Activated B cell treated with CpG ODN at 0.5 μM for 24 hours (primary cell): ENCODE measurements around the gene YARS1. TPM values are rescaled to one million over a fixed set of nuclear protein-coding genes. Genes with fewer than 3 reads are reported as not detected.

Source experiments
- ATAC-seq: fragments of 200-7000 bp; cut with Tn5 transposase; one replicate; pipeline ENCODE4 v1.10.0; 2021; ENCODE audit warnings: low read depth, mild to moderate bottlenecking, moderate library complexity
- CTCF ChIA-PET: fragments of 350-600 bp; sonication (Branson Sonifier 250); formaldehyde crosslinking; loops from one replicate; lab custom pipeline; 2021; ENCODE audit warnings: antibody characterized with exemption; lab: Charles Lee
- POLR2A ChIA-PET: fragments of 350-600 bp; sonication (Branson Sonifier 250); formaldehyde crosslinking; loops from one replicate; lab custom pipeline; 2021; ENCODE audit warnings: antibody characterized with exemption; lab: Charles Lee
- DNase-seq: peaks from one replicate; pipeline ENCODE4 v3.0.0; 2022
- H3K27ac Mint-ChIP-seq: one replicate; pipeline ENCODE4 v1.8.0; 2020; ENCODE audit warnings: mixed read lengths
- H3K27me3 Mint-ChIP-seq: one replicate; pipeline ENCODE4 v1.8.0; 2021; ENCODE audit warnings: mixed read lengths
- H3K36me3 Mint-ChIP-seq: one replicate; pipeline ENCODE4 v1.8.0; 2021; ENCODE audit warnings: low read depth, mixed read lengths
- H3K4me1 Mint-ChIP-seq: one replicate; pipeline ENCODE4 v1.8.0; 2021; ENCODE audit warnings: mixed read lengths
- H3K4me3 Mint-ChIP-seq: one replicate; pipeline ENCODE4 v1.8.0; 2020; ENCODE audit warnings: mild to moderate bottlenecking, mixed read lengths
- H3K9me3 Mint-ChIP-seq: one replicate; pipeline ENCODE4 v1.8.0; 2020; ENCODE audit warnings: mixed read lengths
- intact Hi-C: fragments of 100-400 bp; cut with micrococcal nuclease; formaldehyde crosslinking; loops from one replicate; pipeline ENCODE4 v1.15.1; 2024
- total RNA-seq: library from RNA; stranded (reverse); gene quantifications from 2 replicates; pipeline ENCODE4 v1.2.3, GENCODE V29; 2022
- TF ChIP-seq, protein P1 (sequence below): fragments of 200-600 bp; IDR thresholded peaks from one replicate; pipeline ENCODE4 v1.8.0; 2022; ENCODE audit warnings: antibody characterized with exemption, mild to moderate bottlenecking

Gene YARS1
- total RNA-seq, 1 donor from 2014 or later: 232 TPM

DNA sequence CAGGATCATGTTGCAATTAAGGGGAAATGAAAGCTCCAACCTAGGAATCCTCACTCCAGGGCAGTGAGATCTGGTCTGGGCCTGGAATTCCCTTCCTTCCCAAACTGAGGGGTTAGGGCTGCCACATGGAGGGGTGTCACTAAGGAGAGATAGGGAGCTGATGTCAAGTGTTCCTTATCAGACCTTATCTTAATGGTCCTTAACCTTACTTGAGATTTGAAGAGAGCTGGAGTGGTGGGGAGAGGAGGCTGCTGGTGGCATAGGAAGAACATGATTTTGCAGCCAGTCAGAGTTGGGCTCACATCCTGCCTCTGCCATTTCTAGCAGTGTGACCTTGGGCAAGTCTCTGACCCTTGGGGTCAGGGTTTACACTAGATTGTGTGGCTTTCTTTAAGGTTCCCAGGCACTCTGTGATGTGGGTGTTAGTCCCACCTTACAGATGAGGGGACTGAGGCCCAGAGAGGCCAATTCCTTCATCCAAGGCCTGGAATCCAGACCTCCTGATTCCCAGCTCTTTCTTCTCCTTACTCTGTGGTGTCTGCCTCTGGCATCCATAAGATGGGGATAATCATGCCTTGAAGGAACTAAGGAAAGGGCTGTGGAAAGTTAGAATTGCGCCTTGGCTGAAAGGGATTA, 58.2 kb downstream of the YARS1 start:
- no peaks in the 10 kb centered on the region for H3K36me3 Mint-ChIP-seq
- intact Hi-C loops: no loop called here
- H3K4me1 Mint-ChIP-seq: peaks cover 5% of the 10 kb centered on the region
- no peak overlapping the region for H3K4me3 Mint-ChIP-seq
- ChIA-PET CTCF (no interaction called here), POLR2A (no interaction called here)
- H3K27me3 Mint-ChIP-seq: no peaks in the 10 kb centered on the region
- H3K27ac Mint-ChIP-seq: no peak overlapping the region
- ATAC-seq (no peak), DNase-seq (no peak)
- TF ChIP-seq, protein P1, sequence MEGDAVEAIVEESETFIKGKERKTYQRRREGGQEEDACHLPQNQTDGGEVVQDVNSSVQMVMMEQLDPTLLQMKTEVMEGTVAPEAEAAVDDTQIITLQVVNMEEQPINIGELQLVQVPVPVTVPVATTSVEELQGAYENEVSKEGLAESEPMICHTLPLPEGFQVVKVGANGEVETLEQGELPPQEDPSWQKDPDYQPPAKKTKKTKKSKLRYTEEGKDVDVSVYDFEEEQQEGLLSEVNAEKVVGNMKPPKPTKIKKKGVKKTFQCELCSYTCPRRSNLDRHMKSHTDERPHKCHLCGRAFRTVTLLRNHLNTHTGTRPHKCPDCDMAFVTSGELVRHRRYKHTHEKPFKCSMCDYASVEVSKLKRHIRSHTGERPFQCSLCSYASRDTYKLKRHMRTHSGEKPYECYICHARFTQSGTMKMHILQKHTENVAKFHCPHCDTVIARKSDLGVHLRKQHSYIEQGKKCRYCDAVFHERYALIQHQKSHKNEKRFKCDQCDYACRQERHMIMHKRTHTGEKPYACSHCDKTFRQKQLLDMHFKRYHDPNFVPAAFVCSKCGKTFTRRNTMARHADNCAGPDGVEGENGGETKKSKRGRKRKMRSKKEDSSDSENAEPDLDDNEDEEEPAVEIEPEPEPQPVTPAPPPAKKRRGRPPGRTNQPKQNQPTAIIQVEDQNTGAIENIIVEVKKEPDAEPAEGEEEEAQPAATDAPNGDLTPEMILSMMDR: no peak
- H3K9me3 Mint-ChIP-seq: no peaks in the 10 kb centered on the region

DNA sequence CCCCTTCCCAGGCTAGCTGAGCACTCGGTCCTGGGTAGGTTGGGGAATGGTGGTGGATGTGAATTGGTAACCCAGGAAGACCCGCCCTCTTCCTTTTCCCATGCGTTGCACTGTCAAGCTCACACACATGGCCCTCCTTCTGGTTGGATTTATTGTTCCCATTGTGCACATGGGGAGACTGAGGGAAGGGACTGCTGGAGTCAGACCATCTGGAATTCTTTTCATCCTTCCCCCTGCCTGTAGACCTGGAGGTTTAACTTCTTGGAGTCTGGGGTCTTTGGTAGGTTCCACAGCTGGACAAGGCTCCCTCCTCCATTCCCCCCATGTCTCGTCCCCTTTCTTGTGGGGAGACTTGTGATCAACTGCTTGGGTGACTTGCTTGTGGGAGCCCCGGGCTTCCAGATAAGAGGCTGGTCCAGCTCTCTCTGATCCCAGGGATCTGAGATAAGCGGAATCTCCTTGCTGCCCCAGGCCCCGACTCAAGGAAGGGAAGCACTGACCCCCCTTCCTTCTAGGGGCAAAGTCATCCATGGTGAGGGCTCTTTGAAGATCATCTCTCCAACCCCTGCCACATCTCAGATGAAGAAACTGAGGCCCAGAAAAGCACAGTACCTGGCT, 58.9 kb downstream of the YARS1 start:
- POLR2A ChIA-PET: no interaction called here
- peaks cover 8% of the 10 kb centered on the region for H3K4me1 Mint-ChIP-seq
- ATAC-seq (no peak), DNase-seq (no peak)
- no peaks in the 10 kb centered on the region for H3K27me3 Mint-ChIP-seq
- intact Hi-C loops: no loop called here
- no peaks in the 10 kb centered on the region for H3K36me3 Mint-ChIP-seq
- no peaks in the 10 kb centered on the region for H3K9me3 Mint-ChIP-seq
- CTCF ChIA-PET: no interaction called here
- H3K4me3 Mint-ChIP-seq: no peak overlapping the region
- TF ChIP-seq, protein P1: no peak
- H3K27ac Mint-ChIP-seq: no peak overlapping the region

DNA sequence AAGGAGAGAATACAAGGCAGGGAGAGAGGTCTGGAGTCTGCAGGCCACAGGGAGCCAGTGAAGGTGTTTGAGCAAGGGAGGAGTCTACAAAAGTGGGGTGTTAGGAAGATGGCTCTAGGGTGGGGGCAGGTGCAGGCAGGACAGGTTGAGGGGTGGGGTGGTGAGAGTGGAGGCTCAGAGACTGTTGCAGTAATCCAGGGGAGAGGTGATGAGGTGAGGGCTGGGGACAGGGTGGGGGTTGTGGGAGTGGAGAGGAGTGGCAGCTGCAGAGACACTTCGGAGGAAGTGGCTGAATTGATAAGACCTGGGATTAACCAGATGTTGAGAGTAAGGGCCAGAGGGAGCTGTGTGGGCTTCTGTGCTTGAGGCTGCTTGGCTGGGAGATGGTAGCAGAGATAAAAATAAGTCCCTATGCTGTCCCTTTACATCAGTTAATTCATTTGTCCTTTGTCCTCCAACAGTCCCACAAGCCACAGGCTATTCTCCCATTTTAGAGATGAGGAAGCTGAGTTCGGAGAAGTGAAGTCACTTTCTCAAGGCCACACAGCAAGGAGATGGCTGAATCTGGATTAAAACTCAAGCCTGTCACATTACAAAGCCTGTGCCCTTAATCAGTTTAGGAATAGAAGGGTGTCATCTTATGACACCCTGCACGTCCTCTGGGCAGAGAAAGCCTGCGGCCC, 59.8 kb downstream of the YARS1 start:
- no peaks in the 10 kb centered on the region for H3K36me3 Mint-ChIP-seq
- ChIA-PET CTCF (interaction anchor here (1.3 kb wide), 1 partner anchor 16 kb away, joined by 5 read pairs; no protein-coding TSS in a partner anchor), POLR2A (no interaction called here)
- H3K4me3 Mint-ChIP-seq: no peak overlapping the region
- H3K27me3 Mint-ChIP-seq: no peaks in the 10 kb centered on the region
- ATAC-seq (no peak), DNase-seq (no peak)
- H3K9me3 Mint-ChIP-seq: no peaks in the 10 kb centered on the region
- H3K27ac Mint-ChIP-seq: no peak overlapping the region
- TF ChIP-seq, protein P1: no peak
- H3K4me1 Mint-ChIP-seq: peaks cover 8% of the 10 kb centered on the region
- intact Hi-C loops: no loop called here

DNA sequence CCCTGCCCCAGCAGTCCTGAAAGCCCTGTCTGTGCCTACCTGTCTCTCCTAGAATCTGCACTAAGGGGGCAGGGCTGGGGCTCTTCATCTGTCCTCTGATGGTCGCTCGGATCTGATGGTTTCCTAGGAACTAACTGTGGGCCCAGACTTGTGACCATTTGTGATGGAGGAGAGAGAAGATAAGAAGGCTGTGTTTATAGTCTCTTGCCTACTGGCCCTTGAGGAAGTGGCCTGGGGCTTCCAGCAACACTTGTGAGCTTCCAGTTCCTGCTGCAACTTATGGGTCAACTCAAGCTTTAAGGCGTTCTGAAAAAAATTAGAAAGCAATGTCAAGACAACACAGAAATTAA, 61.4 kb downstream of the YARS1 start:
- peaks cover 11% of the 10 kb centered on the region for H3K4me1 Mint-ChIP-seq
- ATAC-seq: no peak
- ChIA-PET POLR2A (interaction anchor here (0.6 kb wide), 1 partner anchor 283 kb away, joined by 4 read pairs; no protein-coding TSS in a partner anchor), CTCF (no interaction called here)
- intact Hi-C loops: no loop called here
- H3K27ac Mint-ChIP-seq: no peak overlapping the region
- no peaks in the 10 kb centered on the region for H3K36me3 Mint-ChIP-seq
- no peak overlapping the region for H3K4me3 Mint-ChIP-seq
- peaks cover 11% of the 10 kb centered on the region for H3K27me3 Mint-ChIP-seq
- TF ChIP-seq, protein P1: no peak
- no peaks in the 10 kb centered on the region for H3K9me3 Mint-ChIP-seq
- DNase-seq: no peak

DNA sequence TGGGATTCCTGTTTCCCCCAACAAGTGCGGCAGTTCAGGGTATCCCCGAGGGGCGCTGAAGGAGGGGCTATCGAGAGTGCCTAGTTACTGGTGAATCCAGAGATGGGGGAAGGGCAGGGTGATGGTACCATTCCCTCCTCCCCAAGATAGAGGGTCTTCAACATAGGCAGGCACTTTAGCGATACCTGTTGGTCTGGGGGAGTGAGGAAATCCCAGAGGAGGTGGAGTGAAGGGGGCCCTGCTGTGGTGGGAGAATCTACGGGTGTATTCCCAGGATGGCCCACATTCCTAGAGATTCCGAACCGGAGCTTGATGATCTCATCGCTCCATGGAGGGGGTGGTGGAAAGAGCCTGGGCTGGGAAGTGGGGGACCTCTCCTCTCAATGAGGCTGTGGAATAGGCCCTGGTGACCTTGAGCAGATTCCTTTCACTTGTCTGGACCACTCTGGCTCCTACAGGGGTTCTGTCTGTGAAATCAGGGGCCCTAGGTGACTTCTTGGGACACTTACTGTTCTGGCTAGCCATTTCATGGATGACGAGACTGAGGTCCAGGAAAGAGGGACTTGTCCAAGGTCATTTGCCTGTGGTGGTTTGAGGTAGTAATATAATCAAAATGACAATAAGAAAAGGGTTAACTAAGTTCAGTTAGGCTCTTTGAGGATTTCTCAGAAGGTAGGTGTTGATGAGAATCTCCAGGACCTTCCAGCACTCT, 61.9 kb downstream of the YARS1 start:
- H3K4me1 Mint-ChIP-seq: peaks cover 11% of the 10 kb centered on the region
- H3K36me3 Mint-ChIP-seq: no peaks in the 10 kb centered on the region
- H3K9me3 Mint-ChIP-seq: no peaks in the 10 kb centered on the region
- peaks cover 11% of the 10 kb centered on the region for H3K27me3 Mint-ChIP-seq
- H3K27ac Mint-ChIP-seq: no peak overlapping the region
- ATAC-seq (no peak), DNase-seq (no peak)
- TF ChIP-seq, protein P1: no peak
- CTCF ChIA-PET: no interaction called here
- no peak overlapping the region for H3K4me3 Mint-ChIP-seq
- intact Hi-C loops: no loop called here
- POLR2A ChIA-PET: no interaction called here
